Measurements from ENCODE around the gene ZMYND8.

Gene ZMYND8

DNA sequence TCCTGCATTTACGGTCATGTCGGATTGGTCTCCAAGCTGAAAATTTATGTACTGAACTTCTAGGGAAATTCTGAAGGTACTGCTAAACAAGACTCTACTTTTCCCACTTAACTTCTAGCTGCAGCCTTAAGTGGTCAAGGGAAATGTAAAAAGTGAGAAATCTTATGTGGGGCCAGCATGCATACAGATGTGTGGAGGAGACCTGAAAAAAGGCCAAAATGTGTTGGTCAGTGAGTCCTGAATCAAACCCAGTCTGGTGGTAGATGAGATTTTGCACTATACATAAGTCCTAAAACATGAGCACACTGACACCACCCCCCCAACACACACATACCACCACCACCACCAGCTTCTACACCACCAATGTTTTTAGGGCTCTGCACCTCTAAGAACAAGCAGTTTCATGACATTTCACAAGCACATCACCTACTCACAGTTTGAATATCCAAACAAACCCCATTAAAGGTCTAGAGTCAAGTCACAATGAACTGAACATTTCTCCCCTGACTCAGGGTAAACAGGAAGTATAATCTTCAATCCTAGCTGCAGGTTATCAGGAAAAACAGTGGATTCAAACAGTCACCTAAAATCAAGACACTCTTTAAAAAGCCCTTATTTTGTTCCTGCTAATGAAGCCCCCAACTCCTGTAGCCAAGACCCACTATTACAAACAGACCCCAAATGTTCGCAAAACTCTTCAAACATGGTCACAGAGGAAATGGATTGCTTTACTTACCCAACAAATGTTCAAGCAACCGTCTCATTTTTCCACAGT is 1.6 kb downstream of the ZMYND8 start:
- no peak for DNase-seq (ENCODE audit: low spot score)

DNA sequence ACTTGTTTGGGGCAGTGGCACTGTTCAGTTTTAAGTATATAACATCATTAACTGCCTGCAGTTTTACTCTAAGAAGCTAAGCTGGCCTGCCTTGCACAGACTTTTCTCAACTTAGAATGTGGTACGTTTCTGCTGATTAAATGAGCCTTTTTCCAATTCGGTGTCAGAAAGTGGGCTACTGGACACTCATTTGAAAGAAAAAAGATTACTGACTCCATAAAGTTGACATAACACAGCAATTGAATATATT is 2.1 kb downstream of the ZMYND8 start:
- no peak for DNase-seq (ENCODE audit: low spot score)

DNA sequence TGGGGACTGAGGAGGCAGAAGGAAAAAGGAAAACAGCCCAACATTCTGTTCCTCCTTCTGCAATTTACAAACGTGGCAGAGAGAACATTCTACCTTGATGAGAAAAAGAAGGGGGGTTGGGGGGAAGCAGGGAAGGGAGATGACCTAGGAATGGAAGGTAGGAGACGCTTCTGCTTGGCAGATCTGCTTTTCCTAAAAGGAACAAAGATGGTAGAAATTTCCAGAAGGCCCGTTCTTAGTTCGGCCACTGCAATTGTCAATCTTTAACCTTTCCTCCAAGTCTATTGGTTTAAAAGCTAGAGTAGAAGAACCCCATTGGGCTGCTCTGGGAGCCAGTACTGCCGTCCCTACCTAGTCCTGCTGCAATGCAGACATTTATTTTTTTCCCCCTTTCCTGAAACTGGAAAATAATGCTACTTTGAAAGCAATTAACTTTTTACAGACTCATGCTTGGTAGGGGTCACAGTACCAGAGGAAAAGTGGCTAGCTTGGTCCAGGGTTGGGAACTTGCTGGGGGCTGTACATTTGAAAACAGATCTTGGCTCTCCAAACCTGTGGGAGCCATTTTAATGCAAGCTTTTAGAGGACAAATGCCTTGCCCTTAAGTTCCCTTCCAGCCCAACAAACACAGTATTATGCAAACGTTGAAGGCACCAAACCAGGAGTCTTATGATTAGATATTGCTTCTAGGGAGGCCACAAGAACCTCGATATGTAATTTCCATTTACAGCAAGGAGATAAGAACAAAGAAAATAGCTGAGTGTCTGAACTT is 2.6 kb downstream of the ZMYND8 start:
- no peak for DNase-seq (ENCODE audit: low spot score)

DNA sequence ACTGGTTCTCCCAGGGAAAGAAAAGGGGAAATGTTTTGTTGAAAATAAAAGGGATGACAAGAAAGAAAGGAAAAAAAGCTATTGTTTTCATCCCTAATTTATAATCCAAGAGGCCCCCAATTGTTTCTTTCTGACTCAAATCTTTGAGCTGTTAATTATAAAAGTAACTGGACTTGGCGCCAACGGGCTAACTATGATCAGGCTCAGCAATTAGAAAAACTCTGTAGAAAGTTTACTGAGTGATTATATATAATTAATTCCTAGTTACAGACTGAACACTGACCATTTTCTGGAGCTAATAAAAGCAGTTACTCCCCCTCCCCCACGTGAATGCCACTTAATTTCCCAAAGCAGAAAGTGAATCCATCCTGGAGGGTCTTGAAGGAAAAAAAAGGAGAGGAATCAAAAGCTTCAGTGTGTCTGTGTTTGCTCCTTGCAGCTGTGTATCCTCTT is 3.2 kb downstream of the ZMYND8 start:
- no peak for DNase-seq (ENCODE audit: low spot score)

DNA sequence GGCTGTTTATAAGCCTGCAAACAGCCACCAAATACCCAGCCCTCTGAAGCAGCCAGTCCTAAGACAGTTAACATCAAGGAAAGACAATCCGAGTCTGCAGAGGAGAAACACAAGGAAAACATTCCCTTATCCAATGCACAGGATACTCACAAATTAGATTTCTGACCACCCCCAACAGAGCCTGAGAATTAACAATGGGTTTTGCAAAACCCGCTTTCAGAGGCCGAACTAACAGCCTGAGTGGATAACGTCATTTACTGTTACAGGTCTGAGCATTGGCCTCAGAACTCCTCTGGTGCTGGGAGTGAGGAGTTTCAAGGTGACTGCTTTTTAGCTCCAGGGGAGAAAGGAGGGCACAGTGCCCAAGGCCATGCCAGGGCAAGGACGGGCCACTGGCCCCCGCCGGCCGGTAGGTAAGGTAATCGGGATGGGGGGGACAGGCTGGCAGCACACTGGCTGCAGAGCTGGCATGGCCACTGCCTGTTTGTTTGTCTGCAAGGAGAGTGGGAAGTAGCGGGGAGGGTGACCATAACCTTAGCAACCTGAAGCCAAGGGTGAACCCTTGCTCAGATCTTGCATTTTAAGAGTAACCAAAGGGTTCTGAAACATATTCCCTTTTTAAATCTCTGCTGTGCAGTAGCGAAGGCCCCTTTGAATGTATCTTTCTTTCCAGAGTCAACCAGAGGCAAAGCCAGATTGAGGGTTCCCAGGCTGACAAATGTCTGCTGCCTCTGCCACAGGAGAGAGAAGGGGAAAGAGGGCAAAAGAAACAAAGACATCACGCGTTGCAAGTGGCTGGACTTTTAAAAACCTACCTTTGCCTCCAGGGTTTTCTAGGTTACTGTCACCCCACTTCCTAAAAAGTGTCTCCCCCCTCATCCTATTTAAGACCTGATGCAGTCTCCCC is 3.9 kb downstream of the ZMYND8 start:
- DNase-seq (ENCODE audit: low spot score), result no peak

DNA sequence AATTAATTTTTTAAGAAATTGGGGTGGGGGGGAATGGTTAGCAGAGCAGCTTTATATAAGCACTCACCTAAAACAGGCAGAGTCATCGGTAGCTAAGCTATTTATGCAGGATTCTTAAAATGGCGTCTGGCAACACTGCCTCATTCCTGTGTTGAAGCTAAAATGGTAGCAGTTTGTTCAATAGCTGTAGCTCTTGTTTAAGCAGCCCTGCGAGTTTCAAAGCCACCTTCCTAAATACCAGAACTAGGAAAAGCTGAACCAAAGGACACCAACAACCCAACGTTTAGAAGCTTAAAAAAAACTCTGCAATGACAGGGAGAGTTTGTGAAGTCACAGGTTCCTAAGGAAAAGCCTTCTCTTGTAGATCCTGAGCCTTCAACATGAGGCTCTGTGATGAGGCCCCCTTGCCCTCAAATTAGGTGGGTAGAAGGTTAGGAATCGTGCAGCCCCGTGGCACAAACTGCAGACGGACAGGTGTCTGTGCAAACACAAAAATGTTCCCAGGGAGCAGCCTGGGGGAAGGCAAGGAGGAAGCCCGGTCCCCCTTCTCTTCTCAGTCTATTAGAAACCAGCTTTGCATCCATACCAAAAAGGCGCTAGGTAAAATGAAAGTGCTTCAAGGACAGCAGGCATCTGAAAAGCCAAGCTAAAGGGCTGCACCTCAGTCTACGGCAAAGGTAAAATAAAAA is 4.7 kb downstream of the ZMYND8 start:
- DNase-seq (ENCODE audit: low spot score), result no peak

DNA sequence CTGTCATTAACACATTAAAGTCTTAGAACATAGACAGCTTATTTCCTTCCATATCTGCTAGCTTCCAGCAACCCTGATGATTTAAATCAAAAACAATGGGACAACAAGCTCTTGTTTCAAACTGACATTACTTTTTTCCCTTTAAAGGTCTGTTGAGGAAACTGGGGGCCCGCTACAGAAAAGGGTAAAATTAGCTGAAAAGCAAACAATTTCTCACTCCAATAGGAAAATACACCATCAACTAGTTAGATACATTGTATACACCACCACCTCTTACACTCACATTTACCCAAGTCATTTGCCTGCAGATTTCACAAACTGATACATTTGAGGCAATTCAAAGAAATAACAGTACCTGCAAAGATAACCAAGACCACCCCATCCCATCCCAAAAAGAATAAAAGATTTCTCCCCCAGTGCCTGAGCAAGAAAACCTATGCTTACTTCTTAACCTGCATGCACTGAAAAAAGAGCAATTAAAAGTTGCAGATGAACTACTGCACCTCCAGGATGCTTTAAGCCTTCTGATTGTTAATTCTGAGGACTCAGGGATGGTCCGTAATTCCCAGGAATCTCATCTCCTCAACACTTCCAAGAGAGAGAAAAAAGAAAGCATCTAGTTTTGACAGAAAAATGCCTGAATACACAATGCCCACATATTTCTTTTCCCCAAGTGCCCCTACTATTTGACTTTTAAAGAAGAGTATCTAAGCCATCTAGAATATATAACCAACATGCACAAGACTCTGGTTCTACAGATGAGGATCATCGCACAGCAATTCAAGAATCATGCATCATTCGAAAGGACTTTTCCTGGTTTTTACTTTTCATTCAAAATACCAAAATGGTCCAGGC is 5.6 kb downstream of the ZMYND8 start:
- DNase-seq (ENCODE audit: low spot score), result no peak

DNA sequence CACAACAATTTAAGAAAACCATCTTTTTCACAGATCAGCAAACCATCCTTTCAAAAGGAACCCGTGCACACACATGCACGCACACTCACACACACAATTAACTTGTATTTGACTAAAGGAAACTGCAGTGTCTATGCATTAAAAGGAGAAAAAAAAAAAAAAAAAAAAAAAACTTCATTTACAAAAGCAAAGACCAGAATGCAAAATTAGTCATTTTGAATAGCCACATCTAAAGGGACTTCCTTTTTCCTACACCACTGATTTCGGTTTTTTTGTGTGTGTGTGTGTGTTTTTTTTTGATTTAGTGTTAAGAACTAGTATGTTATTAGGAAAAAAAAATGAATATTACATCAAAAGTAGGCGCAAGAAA is 6.3 kb downstream of the ZMYND8 start:
- DNase-seq (ENCODE audit: low spot score), result no peak

DNA sequence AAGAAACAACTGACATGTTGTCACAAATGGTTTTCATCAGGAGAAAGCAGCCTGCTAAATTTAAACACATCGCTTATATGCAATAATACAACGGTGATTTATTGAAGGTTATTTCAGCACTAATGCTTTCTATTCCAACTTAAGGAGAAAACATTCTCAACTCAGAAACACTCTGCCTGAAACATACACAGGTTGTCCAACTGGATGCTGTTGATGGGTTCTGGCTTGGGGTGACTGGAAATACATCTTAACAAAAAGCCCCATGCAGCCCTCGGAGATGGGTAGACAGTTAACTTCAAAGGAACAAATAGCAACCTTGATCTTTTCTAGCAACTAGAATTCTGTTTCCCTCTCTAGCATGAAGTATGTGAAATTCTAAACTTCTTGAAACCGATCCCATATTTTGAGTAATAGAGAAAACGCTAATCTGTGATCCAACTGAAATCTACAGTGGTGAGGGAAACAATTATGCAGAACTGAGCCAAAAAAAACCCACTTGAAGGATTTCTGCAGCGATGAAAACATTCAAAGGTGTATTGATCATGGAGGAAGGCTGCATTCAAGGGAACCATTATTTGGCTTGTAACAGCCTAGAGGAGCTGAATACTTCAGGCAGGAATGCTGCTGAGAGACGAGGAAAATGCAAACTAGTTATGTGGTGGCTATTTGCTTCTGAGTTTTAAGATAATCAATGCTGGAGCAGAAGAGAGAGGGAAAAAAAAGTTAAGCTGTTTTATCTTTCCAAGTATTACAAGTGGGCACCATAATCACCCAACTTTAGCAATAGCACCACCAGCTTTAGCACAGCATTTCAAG is 6.9 kb downstream of the ZMYND8 start:
- DNase-seq (ENCODE audit: low spot score), result no peak

DNA sequence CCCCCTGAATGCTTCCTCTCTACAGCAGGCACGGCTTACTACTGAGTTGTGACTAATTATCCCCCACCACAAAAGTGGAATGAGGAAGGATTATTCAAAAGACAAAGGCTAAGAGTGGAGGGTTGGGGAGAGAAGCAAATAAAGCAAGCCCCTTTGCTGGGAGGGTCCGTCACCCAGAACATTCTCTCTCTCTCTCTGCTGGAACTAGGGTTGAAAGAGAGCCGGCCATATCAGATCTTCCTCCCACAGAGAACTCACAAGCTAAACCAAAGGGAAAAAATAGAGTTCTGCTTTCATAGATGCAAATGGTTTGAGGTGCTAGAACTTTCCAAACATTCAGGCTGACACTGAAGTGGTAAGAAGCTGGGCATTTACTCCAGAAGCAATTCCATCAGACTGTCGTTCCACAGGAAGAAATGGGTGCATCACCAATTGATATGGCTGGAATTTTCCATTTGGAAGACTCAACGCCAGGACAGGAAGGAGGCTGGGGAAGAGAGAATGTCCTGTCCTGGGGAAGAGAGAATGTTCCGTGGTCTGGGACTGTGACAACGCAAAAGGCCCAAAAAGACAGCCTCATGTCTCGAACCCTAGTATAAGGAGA is 7.9 kb downstream of the ZMYND8 start:
- no peak for DNase-seq (ENCODE audit: low spot score)

DNA sequence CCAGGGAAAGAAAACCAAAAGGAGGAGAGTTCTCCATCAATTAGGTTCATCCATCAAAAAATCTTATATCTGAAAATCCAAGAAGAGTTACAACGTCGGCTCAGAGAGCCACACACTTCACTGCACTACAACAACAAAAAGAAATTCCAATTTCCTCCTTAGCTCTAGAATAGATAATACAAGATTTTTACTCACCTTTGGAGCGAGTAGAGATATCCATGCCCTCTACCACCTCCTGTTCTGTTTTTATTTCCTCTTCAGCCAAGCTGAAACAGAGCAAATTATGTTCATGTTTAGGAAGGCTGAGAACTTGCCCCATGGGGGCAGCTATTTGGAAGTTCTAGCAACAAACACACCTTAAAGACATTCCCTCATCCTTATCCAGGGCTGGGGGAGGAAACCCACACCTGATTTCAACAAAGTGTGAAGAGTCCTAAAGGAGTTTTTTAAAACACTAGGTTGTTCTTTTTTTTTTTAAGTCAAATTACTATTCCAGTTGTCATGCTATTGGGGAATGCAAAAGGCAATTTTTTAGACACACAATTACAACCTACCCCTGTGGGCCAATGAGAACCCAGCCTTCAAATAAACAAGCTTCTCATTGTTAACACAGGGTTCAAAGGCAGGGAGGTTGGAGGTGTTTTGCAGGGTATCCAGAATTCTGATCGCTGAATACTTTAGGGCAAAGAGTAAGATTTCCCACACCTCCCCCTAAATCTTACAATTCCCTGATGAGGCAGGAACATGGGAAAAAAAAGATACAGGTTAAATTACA is 8.7 kb downstream of the ZMYND8 start:
- no peak for DNase-seq (ENCODE audit: low spot score)

DNA sequence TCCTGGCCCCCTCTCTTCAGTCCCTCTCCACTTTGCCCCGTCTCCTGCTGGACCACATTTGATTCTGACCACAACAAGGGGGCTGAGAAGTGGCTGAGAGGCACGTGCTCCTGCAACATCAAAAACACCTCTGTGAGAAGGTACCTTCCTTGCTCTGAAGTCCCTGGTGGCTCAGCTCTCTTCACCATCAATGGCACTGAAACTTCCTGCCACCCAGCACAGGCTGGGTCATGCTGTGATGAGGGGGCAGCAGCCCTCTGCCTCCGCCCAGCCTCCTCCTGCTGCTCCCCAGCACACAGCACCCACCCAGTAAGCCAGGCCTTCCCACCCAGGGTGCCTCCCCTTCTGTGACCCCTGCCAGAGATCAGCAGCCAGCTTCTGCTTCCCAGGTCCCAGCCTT is 10.3 kb downstream of the ZMYND8 start:
- no peak for DNase-seq (ENCODE audit: low spot score)

DNA sequence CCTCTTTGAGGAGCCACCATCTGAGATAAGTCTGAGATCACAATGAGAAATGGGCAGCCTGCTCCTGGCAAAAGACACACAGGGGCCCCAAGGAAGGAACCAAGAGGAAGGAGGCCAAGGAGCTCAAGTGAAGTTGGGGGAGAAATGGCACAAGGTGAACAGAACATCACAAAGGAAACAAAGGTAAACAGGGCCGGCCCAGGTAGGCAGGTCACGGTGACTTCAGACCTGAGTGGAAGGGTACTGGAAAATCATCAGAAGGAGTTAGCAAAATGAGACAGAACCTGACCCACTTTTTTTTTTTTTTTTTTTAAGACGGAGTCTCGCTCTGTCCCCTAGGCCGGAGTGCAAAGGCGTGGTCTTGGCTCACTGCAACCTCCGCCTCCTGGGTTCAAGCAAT is 11.3 kb downstream of the ZMYND8 start:
- DNase-seq (ENCODE audit: low spot score), result no peak

DNA sequence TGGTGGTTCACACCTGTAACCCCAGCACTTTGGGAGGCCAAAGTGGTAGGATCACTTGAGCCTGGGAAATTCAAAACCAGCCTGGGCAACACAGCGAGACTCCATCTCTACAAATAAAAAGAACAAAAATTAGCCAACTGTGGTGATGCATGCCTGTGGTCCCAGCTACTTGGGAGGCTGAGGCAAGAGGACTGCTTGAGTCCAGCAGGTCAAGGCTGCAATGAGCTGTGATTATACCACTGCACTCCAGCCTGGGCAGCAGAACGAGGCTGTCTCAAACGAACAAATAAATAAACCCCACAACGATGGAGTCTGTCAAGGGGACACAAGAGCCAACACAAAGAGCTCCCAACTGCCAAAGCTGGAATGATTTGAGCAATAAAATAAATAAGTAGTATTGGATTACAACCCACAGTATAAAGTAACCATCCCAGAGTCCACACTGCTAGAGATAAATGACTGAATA is 13.5 kb downstream of the ZMYND8 start:
- no peak for DNase-seq (ENCODE audit: low spot score)

DNA sequence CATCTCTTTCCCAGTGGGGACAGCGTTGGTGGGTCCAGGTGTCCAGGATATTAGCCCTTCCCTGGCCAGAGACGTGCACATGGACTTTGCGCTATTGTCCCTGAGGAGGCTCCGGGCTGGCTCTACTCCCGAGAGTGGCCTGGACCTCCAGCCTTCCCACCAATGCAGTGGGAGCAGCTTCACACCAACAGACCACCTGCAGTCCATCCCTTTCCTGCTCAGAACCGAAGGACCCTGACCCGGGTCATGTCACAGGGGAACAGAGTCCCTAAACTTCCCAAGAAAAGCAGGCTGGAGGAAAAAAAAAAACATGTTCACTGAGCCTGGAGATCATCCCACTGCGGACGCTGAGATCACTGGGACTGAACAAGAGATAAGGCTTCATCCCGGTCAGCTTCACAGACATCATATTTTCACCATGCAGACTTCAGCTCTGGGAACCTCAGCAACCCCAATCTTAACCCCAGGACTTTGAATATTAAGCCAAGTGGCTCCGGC is 18.3 kb downstream of the ZMYND8 start:
- DNase-seq (ENCODE audit: low spot score), result no peak

DNA sequence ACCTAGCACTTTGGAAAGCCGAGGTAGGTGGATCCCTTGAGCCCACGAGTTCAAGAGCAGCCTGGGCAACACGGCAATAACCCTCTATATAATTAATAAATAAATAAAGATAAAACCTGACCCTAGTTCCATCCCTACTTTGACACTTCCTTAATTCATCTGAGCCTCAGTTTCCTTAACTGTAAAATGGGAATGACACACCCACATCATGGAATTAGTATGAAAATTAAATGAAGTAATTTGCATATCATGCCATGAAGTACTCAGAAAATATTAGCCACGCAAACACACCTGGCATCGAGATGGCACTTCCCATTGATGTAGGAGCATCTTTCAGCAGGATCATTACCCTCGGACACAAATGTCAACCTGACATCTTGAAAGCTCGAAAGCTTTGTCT is 19.1 kb downstream of the ZMYND8 start:
- DNase-seq (ENCODE audit: low spot score), result no peak

DNA sequence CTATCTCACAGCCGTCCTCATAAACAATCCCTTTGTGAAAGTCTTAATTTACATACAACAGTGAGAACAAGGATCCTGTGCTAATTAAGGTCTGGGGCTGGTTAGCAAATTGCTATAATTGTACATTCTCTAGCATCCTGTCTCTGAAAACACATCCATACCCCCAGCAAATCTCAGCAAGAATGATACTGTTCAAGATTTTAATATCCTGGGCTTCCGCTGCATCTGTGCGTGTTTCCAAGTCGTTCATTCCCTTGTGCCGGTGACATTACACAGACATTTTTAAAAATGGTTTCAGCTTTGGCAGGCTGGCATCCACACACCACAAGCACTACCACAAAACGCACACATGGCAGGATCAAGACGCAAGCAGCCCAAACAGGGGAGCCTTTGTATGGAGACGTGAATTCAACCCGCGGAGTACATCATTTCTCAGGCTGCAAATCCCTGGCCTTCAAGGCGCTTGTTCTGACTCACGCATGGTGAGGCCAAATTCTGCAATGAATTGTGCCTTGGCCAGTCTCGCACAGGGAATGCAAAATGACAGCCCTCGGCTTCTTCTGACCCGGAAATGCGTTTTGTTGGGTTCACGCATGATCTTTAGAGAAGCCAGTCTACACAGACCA is 20.3 kb downstream of the ZMYND8 start:
- no peak for DNase-seq (ENCODE audit: low spot score)

All from SK-N-DZ (cell line).